Activated gamma-delta T cell treated with anti-CD3 and anti-CD28 coated beads, Interleukin-2, amount 50 U/mL, for 16 hours (primary cell): ENCODE results near the gene TSHZ3.

Experiments
- DNase-seq: peaks from one replicate; pipeline ENCODE4 v3.0.0-alpha.2; 2020; ENCODE audit warnings: low read depth

TSHZ3 gene, protein sequence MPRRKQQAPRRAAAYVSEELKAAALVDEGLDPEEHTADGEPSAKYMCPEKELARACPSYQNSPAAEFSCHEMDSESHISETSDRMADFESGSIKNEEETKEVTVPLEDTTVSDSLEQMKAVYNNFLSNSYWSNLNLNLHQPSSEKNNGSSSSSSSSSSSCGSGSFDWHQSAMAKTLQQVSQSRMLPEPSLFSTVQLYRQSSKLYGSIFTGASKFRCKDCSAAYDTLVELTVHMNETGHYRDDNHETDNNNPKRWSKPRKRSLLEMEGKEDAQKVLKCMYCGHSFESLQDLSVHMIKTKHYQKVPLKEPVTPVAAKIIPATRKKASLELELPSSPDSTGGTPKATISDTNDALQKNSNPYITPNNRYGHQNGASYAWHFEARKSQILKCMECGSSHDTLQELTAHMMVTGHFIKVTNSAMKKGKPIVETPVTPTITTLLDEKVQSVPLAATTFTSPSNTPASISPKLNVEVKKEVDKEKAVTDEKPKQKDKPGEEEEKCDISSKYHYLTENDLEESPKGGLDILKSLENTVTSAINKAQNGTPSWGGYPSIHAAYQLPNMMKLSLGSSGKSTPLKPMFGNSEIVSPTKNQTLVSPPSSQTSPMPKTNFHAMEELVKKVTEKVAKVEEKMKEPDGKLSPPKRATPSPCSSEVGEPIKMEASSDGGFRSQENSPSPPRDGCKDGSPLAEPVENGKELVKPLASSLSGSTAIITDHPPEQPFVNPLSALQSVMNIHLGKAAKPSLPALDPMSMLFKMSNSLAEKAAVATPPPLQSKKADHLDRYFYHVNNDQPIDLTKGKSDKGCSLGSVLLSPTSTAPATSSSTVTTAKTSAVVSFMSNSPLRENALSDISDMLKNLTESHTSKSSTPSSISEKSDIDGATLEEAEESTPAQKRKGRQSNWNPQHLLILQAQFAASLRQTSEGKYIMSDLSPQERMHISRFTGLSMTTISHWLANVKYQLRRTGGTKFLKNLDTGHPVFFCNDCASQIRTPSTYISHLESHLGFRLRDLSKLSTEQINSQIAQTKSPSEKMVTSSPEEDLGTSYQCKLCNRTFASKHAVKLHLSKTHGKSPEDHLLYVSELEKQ

DNA sequence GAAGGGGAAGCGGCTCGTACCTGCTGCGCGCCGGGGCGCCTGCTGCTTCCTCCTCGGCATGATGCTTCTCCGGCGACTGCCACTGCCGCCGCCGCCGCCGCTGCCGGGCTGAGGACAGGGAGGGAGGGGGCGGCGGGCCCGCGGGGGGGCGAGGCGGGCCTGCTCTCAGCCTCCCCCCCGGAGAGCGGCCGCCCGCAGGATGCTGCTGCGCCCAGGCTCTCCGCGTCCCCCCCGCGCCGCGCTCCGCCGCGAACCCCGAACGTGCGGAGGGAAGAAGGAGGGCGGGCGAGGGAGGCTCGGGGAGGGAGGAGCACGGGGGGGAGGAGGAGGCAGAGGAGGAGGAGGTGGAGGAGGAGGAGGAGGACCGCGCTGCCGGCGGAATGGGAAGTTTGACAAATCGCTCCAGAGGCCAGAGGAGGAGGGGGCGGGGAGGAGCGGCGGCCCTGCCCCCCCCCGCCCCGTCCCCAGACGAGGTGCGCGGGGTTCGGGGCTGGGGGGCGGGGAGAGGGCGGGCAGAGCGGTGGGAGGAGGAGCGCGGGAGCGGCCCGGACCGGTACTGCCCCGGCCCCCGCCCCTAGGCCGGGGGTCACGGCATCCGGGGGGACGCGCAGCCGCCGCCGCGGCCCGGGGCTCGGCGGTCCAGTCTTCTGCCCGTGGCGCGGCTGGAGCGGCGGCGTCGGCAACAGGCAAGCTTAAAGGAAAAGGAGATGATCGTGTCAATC lies at the start of gene TSHZ3:
TSHZ3 (minus strand) TSS at position 277 of the 722 bp plus-strand sequence; CDS start at position 60, 217 bp downstream.
- DNase-seq, result no peak

DNA sequence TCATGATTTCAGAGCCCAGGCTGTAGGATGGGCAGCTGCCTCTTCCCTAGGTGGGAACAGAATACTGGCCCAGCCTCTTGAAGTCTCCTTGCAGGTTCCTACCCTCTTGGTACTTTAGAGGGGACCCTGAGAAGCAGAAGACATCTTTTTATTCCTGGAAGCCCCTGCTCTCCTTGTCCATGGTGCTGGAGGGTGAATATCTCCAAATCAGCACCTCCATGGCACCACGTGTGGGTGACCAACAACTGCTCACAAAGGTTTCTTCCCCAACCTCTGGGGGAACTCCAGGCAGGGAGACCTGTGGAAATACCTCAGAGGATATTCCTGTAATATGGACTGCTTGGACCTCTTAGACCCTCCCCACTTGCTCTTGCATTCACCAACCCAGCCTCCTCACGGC lies 48.1 kb upstream of the TSHZ3 start:
- DNase-seq, result no peak

DNA sequence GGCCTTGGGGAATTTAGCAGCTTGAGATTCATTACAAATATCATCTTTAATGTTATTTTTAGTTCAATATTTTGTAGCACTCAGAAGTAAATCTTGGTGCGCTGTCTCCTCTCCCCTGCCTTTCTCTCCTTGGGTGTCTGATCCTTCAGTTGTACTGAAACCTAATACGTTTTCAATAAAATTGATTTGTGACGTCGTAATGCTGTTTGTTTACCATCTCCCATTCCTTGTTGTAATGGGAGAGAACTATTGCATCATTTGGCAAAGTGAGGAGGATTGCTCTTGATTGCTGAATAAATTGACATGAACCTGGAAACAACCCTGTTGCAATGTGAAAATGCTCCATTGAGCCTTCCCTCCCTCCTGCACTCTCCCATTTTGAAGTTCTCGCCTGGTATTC lies 43.2 kb upstream of the TSHZ3 start:
- no peak for DNase-seq

DNA sequence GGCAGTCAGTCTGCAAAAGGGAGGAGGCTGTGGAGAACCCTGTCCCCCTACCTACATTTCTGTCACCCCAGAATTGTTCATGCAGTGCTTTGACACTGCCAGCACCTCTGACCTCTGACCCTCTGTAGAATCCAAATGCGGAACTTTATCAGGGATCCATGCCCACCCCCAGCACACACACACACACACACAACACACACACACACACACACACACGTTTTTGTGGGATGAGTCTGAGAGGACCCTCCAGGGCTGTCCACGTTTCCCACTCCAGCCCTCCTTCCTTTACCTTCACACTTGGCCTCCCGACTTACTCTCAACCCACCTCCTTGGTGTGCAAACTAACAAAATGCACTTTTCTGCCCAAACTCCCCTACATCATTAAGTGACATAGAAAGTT lies 42.3 kb upstream of the TSHZ3 start:
- no peak for DNase-seq

DNA sequence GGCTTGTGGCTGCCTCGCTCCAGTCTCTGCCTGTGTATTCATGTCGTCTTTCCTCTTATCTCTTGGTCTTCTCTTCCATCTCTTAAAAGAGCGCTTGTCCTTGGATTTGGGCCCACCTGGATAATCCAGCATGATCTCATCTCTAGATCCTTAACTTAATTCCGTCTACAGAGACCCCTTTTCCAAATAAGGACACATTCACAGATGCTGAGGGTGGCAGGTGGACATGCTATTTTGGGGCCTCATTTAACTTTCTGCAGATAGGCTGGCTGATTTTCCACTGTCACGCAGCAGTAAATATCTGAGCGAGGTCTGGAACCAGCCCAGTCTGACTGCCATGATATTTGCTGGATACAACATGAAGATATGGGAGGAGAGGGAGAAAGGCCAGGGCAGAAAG lies 41.5 kb upstream of the TSHZ3 start:
- no peak for DNase-seq

DNA sequence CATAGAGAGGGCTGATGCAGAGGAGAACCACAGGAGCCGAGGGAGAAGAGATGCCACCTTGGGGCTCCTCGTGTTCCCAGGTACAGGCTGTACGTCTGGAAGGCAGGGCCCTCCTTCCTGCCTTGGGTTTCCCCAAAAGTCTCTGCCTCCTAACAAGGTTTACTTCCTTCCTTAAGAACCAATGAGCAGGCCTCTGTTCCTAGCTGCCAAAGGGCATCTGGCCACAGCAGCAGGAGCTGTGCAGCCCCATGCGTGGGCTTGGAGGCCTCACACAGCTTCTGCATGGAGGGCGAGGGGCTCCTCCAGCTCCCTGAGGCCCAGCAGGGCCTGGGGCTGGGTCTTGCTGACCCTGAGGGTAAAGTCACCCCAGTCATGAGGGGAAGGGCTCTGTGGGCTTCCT lies 40.6 kb upstream of the TSHZ3 start:
- no peak for DNase-seq

DNA sequence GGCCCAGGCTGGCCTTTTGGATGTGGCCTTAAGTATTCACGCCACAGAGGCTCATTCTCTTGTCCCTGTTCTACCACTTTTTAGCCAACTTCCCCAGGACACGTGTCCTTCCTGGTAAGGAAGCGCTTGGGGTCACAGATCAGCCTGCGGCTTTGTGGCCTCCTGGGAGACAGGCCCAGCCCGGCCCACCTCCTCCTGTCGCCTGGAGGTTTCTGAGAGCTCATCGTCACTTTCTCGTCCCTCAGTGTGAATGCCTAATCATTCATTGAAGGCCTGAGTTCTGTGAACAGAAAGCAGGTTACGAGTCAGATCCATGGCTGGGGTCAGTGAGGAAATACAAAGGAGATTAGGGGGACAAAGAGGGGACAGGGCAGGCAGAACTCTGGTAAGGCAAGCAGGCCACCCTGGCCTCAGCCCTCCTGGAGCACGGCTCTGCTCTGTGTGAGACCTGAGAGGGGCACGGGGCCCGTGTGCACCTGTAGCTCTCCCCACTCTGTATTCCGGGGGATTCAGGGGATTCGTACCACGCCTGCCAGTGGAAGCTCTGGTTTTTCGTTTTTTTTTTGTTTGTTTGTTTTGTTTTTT lies 38.6 kb upstream of the TSHZ3 start:
- DNase-seq, result no peak

DNA sequence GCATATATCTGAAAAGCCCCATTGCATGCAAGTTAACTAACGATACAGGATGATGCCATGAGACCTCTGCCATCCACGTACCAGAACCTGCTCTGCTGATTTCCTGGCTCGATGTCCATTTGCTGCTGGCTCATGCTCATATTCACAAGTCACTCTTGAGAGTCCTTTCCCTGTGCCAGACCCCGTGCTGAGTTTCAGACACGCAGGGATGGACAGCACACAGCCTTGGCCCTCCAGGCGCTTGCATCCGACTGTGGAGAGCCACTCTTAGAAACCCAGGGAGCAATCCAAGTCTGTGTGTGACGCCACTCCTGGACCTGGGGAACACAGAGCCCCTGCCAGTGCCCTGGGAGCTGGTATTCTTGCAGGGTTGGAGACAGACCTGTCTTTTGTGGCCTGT lies 37.6 kb upstream of the TSHZ3 start:
- no peak for DNase-seq

DNA sequence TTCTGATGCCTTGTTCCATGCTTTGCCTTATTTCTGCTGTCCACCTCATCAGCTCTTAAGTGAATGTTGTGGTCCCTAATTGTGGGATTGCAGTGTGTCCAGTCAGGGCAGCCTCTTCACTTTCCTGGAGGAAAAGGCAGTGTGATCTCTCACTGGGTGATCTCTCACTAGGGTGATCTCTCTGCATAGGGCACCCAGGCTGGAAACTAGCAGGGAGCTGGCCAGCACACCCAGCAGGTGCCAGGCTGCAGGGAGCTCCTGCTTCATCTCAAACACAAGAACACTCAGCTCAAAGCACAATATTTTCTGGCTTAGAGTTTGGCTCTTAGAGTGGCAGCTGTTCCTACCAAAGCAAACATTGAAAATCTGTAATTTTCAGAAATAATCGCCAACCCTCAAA lies 36.5 kb upstream of the TSHZ3 start:
- DNase-seq, result no peak

DNA sequence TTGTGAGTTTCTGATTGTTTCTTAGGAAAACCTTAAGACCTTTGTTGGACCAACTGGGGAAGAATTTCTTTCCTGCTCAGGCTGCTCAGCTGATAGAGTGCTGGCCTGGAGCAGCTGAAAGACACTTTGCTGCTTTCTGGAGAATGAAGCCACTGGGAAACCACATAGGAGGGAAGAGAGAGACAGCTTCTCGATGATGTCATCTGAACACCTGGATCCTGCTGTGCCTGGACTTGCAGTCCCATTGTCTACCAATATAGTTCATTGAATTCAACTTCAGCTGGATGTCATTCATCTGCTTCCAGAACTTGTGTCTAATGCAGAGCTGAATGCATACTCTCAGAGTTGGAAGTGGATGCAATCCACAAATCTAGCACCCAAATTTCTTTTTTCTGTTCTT lies 34.3 kb upstream of the TSHZ3 start:
- DNase-seq, result no peak

DNA sequence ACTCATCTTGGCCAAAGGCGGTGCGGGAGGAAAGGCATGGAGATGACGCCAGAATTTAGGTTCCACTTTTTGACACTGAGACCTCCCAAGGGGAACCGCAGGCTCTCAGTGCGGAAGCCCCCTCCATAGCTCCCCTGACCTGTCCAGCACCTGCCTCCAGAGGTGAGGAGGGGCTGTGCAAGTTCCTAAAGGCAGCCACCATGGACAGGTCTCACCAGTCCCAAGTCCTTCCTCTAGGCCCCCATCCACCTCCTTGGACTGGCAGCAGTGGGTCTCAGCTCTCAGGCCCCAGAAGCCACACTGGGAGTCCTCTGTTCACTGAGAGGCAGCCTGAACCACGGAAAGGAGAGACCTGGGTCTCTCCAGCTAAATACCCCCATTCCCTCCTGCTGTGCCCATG lies 31.6 kb upstream of the TSHZ3 start:
- no peak for DNase-seq

DNA sequence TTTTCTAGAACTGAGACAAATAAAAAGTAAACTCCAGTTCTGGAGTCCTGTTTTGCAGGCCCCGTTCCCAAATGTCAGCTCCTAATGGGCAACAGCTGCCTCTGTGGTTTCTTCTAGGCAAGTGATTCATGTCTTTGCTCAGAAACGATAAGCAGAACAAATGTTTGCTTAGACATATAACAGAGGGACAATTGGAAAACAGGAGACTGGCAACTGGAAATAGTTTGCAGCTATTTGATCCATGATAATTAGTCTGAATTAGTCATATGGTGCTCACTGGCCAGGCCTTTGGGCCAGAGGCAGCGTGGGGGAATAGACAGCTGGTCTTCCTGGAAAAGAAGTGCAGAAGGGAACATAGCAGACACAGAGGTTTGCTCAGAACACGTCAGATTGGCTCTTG lies 29.2 kb upstream of the TSHZ3 start:
- no peak for DNase-seq

DNA sequence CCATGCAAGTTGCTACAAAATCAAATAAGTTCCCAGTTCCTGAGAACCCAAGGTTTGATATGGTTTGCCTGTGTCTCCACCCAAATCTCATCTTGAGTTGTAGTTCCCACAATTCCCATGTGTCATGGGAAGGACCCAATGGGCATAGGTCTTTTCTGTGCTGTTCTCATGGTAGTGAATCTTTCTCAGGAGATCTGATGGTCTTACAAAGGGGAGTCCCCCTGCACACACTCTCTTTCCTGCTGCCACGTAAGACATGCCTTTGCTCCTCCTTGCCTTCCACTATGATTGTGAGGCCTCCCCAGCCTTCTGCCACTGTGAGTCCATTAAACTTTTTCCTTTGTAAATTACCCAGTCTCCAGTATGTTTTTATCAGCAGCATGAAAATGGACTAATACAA lies 28.5 kb upstream of the TSHZ3 start:
- no peak for DNase-seq

DNA sequence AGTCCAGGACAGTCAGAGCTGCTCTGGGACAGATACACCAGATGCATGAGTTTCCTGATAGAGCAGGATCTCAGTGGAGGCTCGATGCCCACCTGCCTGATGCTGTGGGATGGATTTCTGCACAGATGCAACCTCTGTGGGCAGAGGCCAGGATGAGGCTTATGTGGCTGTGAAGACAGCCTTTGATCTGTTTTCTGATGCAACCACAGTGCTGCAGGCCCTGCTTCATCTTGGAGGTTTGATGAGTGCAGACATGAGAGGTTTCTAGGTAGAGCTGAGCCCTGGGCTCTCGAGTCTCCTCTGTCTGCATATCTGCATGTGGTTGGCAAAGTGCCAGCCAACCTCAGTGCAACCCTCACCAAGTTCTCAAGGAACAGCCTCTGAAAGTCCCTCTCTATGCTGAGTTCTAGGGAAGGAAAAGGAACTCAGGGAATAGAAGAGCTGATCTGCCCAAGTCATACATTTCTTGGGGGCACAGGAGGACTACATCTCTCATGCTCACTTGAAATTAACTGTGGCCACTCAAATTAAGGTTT lies 23.1 kb upstream of the TSHZ3 start:
- DNase-seq, result no peak

DNA sequence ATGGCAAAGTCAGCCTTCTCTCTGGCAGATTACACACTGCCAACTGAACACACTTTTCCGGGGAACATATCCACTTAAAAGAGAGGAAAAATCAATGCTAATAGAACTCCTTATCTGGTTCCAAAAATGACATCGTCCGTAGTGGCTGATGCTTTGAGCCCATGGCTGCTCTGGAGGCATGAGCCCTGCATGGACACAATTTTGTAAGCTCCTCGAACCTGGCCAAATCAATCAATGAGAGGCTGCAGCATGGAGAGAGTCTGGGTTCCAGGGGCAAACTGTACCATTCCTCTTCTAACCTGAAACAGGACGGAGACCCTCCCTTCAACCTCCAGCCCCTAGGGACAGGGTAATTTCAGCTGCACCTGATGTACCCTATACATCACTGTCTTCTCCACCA lies 21.0 kb upstream of the TSHZ3 start:
- DNase-seq, result no peak

DNA sequence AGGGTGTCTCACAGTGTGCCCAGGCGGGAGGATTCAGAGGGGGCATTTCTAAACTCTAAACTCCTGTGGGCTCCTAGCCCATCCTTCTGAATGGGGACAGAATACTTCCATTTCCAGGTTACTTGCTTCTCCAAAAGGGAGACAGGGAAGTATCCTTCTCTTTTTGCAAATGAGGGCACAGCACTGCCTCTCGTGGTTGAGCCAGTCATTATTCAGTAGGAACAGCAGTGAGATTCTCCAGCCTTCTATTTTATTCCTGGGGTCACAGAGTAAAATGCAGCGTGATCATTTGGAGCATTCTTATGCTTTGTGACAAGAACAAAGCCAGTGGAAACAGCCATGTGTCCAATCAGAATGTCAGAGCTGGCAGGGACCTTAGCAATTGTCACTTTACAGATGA lies 15.7 kb upstream of the TSHZ3 start:
- no peak for DNase-seq

DNA sequence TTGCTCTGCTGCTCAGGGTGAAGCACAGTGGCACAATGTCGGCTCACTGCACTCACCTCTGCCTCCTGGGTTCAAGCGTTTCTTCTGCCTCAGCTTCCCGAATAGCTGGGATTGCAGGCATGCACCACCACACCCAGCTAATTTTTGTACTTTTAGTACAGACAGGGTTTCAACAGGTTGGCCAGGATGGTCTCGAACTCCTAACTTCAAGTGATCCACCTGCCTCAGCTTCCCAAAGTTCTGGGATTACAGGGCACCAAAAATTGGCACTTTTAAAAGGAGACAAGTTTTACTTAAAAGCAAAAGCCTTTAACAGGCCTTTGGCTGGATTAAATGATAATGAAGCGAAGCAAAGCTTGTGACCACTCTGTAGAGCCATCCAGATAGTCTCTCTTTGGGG lies 12.5 kb upstream of the TSHZ3 start:
- no peak for DNase-seq

DNA sequence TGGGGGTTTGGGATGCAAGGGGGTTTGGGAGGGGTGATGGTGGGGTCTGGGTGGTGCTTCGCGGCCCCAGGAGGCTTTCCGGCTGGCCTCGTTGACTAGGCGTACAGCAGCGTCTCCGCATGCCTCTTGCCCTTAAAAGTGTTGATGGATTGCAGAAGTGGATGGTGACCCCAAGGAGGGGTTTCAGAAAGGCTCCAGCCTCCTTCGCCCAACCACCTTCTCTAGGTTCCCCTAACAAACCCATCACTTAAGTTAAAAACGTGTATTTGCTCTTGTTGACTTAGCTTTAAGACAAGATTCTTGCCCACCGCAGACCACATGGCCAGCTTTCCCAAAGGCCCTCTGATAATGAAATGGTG lies 8.1 kb upstream of the TSHZ3 start:
- no peak for DNase-seq

DNA sequence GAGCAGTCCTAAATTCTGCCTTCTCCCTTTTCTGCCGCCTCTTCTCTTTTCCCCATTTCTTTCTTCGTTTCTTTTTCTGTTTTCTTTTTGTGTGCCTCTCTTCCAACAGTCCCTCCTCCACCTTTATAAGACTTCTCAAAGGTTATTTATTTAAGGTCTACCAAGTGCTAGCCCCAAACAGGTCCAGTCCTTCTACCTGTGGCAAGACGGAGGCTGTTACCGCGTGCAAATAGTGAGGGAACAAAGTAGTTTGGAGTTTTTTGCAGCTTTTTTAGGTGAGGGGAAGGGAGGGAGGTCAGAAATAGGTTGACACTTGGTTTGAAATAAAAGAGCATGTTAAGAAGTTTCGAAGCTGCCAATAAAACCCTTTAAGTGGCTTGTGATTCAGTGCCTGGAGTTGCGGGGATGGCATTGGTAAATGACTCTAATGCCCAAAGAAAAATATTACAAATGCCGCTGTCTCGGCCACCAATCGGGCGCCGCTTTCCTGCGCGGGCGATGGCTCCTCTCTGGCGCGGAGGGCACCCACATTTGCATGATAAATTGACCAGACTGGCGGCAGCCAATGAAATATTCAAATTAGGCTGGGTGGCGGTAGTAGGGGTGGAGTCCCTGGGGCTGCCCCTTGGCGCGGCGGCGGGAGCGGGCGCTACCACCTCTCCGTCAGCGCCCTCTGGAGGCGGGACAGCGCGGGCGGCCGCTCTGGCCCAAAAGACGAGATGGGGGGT lies 7.5 kb upstream of the TSHZ3 start:
- DNase-seq, result peak; percentile 27

DNA sequence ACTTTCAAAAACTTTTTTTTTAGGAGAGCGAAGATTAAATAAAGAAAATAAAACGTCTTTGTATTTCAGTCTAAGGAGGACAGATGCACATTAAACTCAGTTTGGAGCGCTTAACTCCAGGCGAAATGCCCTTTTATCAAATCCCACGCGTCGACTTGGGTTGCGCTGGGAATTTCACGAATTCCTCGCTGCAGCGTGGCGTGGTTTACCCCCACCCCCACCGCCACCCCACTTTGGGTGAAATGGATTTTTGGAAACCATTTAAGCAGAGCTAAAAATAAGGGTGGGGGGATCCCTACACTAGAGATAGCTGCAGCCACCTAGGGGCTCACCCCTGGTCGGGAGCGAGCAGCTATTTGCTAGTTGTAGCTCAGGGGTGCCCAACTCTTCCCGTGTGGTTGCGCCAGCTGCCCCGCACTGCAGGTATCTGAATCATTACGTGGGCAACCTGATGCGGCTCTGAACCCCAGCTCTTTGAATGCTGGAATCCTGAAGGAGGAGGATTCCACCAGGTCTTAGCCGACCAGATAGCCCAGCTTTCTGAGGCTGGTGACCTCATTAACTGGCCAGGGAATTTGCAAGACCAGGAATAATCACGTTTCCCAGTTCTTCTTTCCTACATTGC lies 6.5 kb upstream of the TSHZ3 start:
- no peak for DNase-seq
